K562 (cell line): Measurements from ENCODE around the gene C1orf105. TPM values are rescaled to one million over a fixed set of nuclear protein-coding genes. Genes with fewer than 3 reads are reported as not detected.

Experiments
- CHD1 ChIP-seq: fragments of 200-600 bp; sonication (generic); IDR thresholded peaks from one replicate; pipeline ENCODE4 v1.6.1; 2012; ENCODE audit warnings: mild to moderate bottlenecking, moderate library complexity, low read length, inconsistent platforms
- HMG20A ChIP-seq: fragments of 450-650 bp; formaldehyde crosslinking; conservative IDR thresholded peaks from 2 replicates; pipeline ENCODE4 v1.4.0; 2020; ENCODE audit warnings: mild to moderate bottlenecking, mixed read lengths
- HNRNPUL1 ChIP-seq: fragments of 200-400 bp; formaldehyde crosslinking; IDR thresholded peaks from 2 replicates; pipeline ENCODE4 v1.6.1; 2017; ENCODE audit warnings: low read length
- KDM4B ChIP-seq, 2 experiments: fragments of 450-650 bp in 1 of 2; sonication (generic) in 1 of 2; IDR thresholded peaks; 2 replicates each; pipeline ENCODE4 v1.6.1; 2016 to 2017; ENCODE audit warnings: borderline replicate concordance in 2 of 2, antibody characterized with exemption in 1 of 2, low read depth in 1 of 2, mild to moderate bottlenecking in 1 of 2
- MAFK ChIP-seq: IDR thresholded peaks from 2 replicates; pipeline ENCODE4 v1.6.1; 2011; ENCODE audit warnings: low read length, improper control_type of control experiment
- MCM5 ChIP-seq: fragments of 450-650 bp; IDR thresholded peaks from 2 replicates; pipeline ENCODE4 v1.6.1; 2016; ENCODE audit warnings: low read depth
- NR2C2 ChIP-seq, 2 experiments: fragments of 200-800 bp in 1 of 2; sonication (Bioruptor generic) in 1 of 2; sonication (generic) in 1 of 2; formaldehyde crosslinking in 1 of 2; IDR thresholded peaks; 2 replicates each; pipeline versions ENCODE4 v1.6.1 to v1.8.0; 2016 to 2022; ENCODE audit warnings: mild to moderate bottlenecking in 1 of 2, missing compliant biosample characterization in 1 of 2, missing genetic modification characterization in 1 of 2, missing genetic modification reagents in 1 of 2
- RBM15 ChIP-seq: fragments of 200-400 bp; formaldehyde crosslinking; IDR thresholded peaks from 2 replicates; pipeline ENCODE4 v1.6.1; 2018; ENCODE audit warnings: mild to moderate bottlenecking, low read length, moderate library complexity; ENCODE audit not compliant: insufficient read depth
- RNF2 ChIP-seq: sonication (generic); IDR thresholded peaks from 2 replicates; pipeline ENCODE4 v1.6.1; 2016
- SMARCA5 ChIP-seq: fragments of 450-650 bp; IDR thresholded peaks from 2 replicates; pipeline ENCODE4 v1.6.1; 2016
- THRA ChIP-seq: fragments of 450-650 bp; IDR thresholded peaks from 2 replicates; pipeline ENCODE4 v1.6.1; 2017; ENCODE audit warnings: mild to moderate bottlenecking, moderate library complexity
- ZNF133 ChIP-seq: fragments of 250-450 bp; sonication (Bioruptor Pico); IDR thresholded peaks from 2 replicates; pipeline ENCODE4 v1.4.0; 2020; ENCODE audit warnings: mild to moderate bottlenecking
- ZNF146 ChIP-seq: IDR thresholded peaks from one replicate; pipeline ENCODE4 v1.6.1; 2018; ENCODE audit warnings: missing compliant biosample characterization; ENCODE audit not compliant: unreplicated experiment
- ZNF253 ChIP-seq: fragments of 250-450 bp; sonication (Bioruptor Pico); conservative IDR thresholded peaks from 2 replicates; pipeline ENCODE4 v1.6.1; 2021; ENCODE audit warnings: mild to moderate bottlenecking
- ZNF3 ChIP-seq: fragments of 250-450 bp; sonication (Bioruptor Pico); IDR thresholded peaks from 2 replicates; pipeline ENCODE4 v1.5.0; 2021; ENCODE audit warnings: mild to moderate bottlenecking, moderate library complexity
- ZNF354B ChIP-seq: fragments of 250-450 bp; sonication (Bioruptor Pico); IDR thresholded peaks from 2 replicates; pipeline ENCODE4 v1.4.0; 2020
- ZNF41 ChIP-seq: fragments of 250-450 bp; sonication (Bioruptor Pico); conservative IDR thresholded peaks from 2 replicates; pipeline ENCODE4 v1.4.0; 2020; ENCODE audit warnings: mild to moderate bottlenecking
- ZNF76 ChIP-seq: fragments of 250-450 bp; sonication (Bioruptor Pico); IDR thresholded peaks from 2 replicates; pipeline ENCODE4 v1.4.0; 2020; ENCODE audit warnings: mild to moderate bottlenecking, moderate library complexity, borderline replicate concordance
- ZSCAN32 ChIP-seq: fragments of 450-650 bp; formaldehyde crosslinking; IDR thresholded peaks from 2 replicates; pipeline ENCODE4 v1.4.0; 2020; ENCODE audit warnings: mild to moderate bottlenecking, moderate library complexity
- polyA plus RNA-seq, 8 experiments: library from polyadenylated mRNA; depleted of rRNA in 4 of 8; stranded (reverse) in 5 of 8; unstranded in 3 of 8; fragments of >200 nt; fragmentation: Nextera tagmentation in 2 of 8; fragmentation: Illumina TruSeq in 1 of 8; extraction: Ambion mirVana in 2 of 8; extraction: Trizol in 1 of 8; gene quantifications; 2 replicates each; pipeline versions ENCODE4 v1.2.1 to v1.2.3, GENCODE V29; 2011 to 2014; ENCODE audit warnings: inconsistent platforms in 1 of 8, missing spikeins in 1 of 8
- total RNA-seq, 7 experiments: library from RNA; depleted of rRNA in 6 of 7; stranded (reverse); fragments of >200 nt in 6 of 7; fragmentation: Illumina TruSeq in 2 of 7; extraction: Trizol in 2 of 7; gene quantifications; 2 replicates each; pipeline versions ENCODE4 v1.2.1 to v1.2.3, GENCODE V29; 2011 to 2021; ENCODE audit warnings: low replicate concordance in 1 of 7
- TF ChIP-seq, protein P1 (sequence below), 3 experiments: fragments of 200-800 bp in 1 of 3; fragments of 250-450 bp in 1 of 3; fragments of 450-650 bp in 1 of 3; sonication (Bioruptor Pico) in 1 of 3; sonication (Bioruptor generic) in 1 of 3; formaldehyde crosslinking in 1 of 3; IDR thresholded peaks; 2 replicates each; pipeline versions ENCODE4 v1.6.1 to v1.8.0; 2016 to 2022; ENCODE audit warnings: mild to moderate bottlenecking in 2 of 3, missing genetic modification characterization in 2 of 3, missing compliant biosample characterization in 1 of 3, moderate library complexity in 1 of 3
- TF ChIP-seq, protein P2 (sequence below): sonication (generic); formaldehyde crosslinking; IDR thresholded peaks from 2 replicates; pipeline ENCODE4 v1.8.1; 2023; ENCODE audit warnings: mild to moderate bottlenecking, missing genetic modification reagents, moderate library complexity
- TF ChIP-seq, protein P3 (sequence below): fragments of 200-400 bp; formaldehyde crosslinking; IDR thresholded peaks from 2 replicates; pipeline ENCODE4 v1.6.1; 2017; ENCODE audit warnings: mild to moderate bottlenecking, low read depth, low read length, moderate library complexity

Gene C1orf105
- total and polyA plus RNA-seq, 9 of the 15 experiments (the other 6 are each of a cell fraction or from before 2014, with no cell fraction given), result 0.08 TPM; not detected in 8

DNA sequence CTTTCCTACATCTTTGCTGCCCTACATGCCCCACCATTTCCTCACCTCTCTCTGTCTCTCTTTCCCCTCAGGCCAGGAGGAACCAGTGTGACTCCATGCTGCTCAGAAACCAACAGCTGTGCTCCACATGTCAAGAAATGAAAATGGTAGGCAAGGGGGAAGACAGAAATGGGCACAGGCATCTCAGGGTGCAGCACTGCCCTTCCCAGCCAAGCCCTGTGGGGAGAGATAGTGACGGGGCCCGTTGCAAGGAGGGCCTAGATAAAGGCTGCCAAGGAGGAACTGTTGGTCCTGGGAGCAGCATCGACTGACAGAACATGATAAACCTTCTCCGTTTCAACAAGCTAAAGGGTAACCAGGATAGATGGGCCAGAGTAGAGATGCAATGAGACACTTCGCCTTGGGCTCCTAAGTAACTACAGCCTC lies 35.9 kb downstream of the C1orf105 start (continued):
- TF ChIP-seq, protein P1, sequence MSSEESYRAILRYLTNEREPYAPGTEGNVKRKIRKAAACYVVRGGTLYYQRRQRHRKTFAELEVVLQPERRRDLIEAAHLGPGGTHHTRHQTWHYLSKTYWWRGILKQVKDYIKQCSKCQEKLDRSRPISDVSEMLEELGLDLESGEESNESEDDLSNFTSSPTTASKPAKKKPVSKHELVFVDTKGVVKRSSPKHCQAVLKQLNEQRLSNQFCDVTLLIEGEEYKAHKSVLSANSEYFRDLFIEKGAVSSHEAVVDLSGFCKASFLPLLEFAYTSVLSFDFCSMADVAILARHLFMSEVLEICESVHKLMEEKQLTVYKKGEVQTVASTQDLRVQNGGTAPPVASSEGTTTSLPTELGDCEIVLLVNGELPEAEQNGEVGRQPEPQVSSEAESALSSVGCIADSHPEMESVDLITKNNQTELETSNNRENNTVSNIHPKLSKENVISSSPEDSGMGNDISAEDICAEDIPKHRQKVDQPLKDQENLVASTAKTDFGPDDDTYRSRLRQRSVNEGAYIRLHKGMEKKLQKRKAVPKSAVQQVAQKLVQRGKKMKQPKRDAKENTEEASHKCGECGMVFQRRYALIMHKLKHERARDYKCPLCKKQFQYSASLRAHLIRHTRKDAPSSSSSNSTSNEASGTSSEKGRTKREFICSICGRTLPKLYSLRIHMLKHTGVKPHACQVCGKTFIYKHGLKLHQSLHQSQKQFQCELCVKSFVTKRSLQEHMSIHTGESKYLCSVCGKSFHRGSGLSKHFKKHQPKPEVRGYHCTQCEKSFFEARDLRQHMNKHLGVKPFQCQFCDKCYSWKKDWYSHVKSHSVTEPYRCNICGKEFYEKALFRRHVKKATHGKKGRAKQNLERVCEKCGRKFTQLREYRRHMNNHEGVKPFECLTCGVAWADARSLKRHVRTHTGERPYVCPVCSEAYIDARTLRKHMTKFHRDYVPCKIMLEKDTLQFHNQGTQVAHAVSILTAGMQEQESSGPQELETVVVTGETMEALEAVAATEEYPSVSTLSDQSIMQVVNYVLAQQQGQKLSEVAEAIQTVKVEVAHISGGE (CRISPR knock-in tag; IDR thresholded peaks at IDR 0.05), result peak in 1 of 3 experiments; percentile 89; a peak in 2 of 6 replicates
- TF ChIP-seq ZNF3 (CRISPR knock-in tag) (0 out of 2 replicates have a peak, but pooled peaks have one; percentile 24), SMARCA5 (no peak; the same call in 1 of the 2 replicates), MCM5 (no peak), ZNF41 (CRISPR knock-in tag) (peak; percentile 50), ZNF354B (CRISPR knock-in tag) (no peak), NR2C2 (CRISPR knock-in tag; IDR thresholded peaks at IDR 0.05) (no peak), NR2C2 (tag; IDR thresholded peaks at IDR 0.05) (no peak), ZNF76 (CRISPR knock-in tag) (0 out of 2 replicates have a peak, but pooled peaks have one; percentile 65), ZNF133 (CRISPR knock-in tag) (no peak), CHD1 (no peak), ZNF253 (CRISPR knock-in tag) (no peak), HMG20A (CRISPR knock-in tag) (no peak), RBM15 (no peak), HNRNPUL1 (no peak), THRA (no peak), RNF2 (peak; percentile 55; the same call in 1 of the 2 replicates), ZNF146 (CRISPR knock-in tag) (no peak), MAFK (no peak), ZSCAN32 (CRISPR knock-in tag) (no peak), KDM4B (IDR thresholded peaks at IDR 0.05; ENCODE audit: borderline replicate concordance in 2 of 2, low read depth in 1 of 2) (no peak)
- TF ChIP-seq, protein P2, sequence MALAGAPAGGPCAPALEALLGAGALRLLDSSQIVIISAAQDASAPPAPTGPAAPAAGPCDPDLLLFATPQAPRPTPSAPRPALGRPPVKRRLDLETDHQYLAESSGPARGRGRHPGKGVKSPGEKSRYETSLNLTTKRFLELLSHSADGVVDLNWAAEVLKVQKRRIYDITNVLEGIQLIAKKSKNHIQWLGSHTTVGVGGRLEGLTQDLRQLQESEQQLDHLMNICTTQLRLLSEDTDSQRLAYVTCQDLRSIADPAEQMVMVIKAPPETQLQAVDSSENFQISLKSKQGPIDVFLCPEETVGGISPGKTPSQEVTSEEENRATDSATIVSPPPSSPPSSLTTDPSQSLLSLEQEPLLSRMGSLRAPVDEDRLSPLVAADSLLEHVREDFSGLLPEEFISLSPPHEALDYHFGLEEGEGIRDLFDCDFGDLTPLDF (CRISPR knock-in tag), result no peak
- TF ChIP-seq, protein P3, sequence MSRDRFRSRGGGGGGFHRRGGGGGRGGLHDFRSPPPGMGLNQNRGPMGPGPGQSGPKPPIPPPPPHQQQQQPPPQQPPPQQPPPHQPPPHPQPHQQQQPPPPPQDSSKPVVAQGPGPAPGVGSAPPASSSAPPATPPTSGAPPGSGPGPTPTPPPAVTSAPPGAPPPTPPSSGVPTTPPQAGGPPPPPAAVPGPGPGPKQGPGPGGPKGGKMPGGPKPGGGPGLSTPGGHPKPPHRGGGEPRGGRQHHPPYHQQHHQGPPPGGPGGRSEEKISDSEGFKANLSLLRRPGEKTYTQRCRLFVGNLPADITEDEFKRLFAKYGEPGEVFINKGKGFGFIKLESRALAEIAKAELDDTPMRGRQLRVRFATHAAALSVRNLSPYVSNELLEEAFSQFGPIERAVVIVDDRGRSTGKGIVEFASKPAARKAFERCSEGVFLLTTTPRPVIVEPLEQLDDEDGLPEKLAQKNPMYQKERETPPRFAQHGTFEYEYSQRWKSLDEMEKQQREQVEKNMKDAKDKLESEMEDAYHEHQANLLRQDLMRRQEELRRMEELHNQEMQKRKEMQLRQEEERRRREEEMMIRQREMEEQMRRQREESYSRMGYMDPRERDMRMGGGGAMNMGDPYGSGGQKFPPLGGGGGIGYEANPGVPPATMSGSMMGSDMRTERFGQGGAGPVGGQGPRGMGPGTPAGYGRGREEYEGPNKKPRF, result no peak
